K562 (cell line): Measurements from ENCODE around the gene CD164L2. TPM values are rescaled to one million over a fixed set of nuclear protein-coding genes. Genes with fewer than 3 reads are reported as not detected.

Experiments
- ATAC-seq: fragments of 200-7000 bp; cut with Tn5 transposase; 3 replicates; pipeline ENCODE4 v1.9.1; 2020; ENCODE audit warnings: moderate library complexity
- BruUV-seq: library from RNA; stranded (reverse); fragments of 400-500 nt; replicated peaks from 2 replicates; lab custom pipeline; 2021; lab: Mats Ljungman, UMichigan
- CTCF ChIA-PET: fragments of 300-600 bp; formaldehyde crosslinking; extraction: SDS; loops from one replicate; lab custom pipeline; 2021; ENCODE audit warnings: low intra/inter-chr PET ratio; lab: Yijun Ruan, JAX
- POLR2A ChIA-PET: fragments of 300-600, 350-650 bp; sonication (Branson Sonifier 250); formaldehyde crosslinking; extraction: SDS; loops from one replicate; lab custom pipeline; 2021; ENCODE audit warnings: antibody characterized with exemption, inconsistent platforms; lab: Yijun Ruan, JAX
- DNase-seq, 4 experiments: peaks; one replicate each; pipeline versions ENCODE4 v3.0.0 to v3.0.0-alpha.2; 2011 to 2018; ENCODE audit warnings: low spot score in 3 of 4, mixed read lengths in 3 of 4; ENCODE audit errors: extremely low read depth in 1 of 4
- FAIRE-seq: peaks from 2 replicates; lab custom pipeline; 2011; peaks lifted over from hg19 to GRCh38; lab: Jason Lieb, UNC
- H2AFZ ChIP-seq: 2 replicates; pipeline ENCODE4 v1.6.0; 2011; ENCODE audit warnings: low read depth, low read length, control low read depth, inconsistent platforms
- H3K27ac ChIP-seq: fragments of 200-600 bp; 3 replicates; pipeline ENCODE4 v1.8.0; 2011; ENCODE audit warnings: low read depth, mild to moderate bottlenecking, control low read depth, inconsistent platforms, low read length, moderate library complexity, mixed read lengths; ENCODE audit errors: extremely low read depth
- H3K27me3 ChIP-seq, 2 experiments: fragments of 300-600 bp in 1 of 2; 2 replicates in 1 of 2; 3 replicates in 1 of 2; pipeline versions ENCODE4 v1.6.0 to v1.8.0; 2011; ENCODE audit warnings: inconsistent platforms in 2 of 2, low read length in 2 of 2, mild to moderate bottlenecking in 1 of 2, mixed read lengths in 1 of 2, moderate library complexity in 1 of 2; ENCODE audit not compliant: control insufficient read depth in 2 of 2, insufficient read depth in 2 of 2
- H3K36me3 ChIP-seq: fragments of 300-600 bp; 3 replicates; pipeline ENCODE4 v1.8.0; 2011; ENCODE audit warnings: mild to moderate bottlenecking, low read length, inconsistent platforms; ENCODE audit not compliant: control insufficient read depth, insufficient read depth
- H3K4me1 ChIP-seq, 2 experiments: fragments of 200-600 bp in 1 of 2; replicated peaks in 1 of 2; 2 replicates in 1 of 2; 3 replicates in 1 of 2; pipeline versions ENCODE4 v1.5.1 to v1.8.0; 2011; ENCODE audit warnings: inconsistent platforms in 2 of 2, low read length in 2 of 2, mild to moderate bottlenecking in 1 of 2, mixed read lengths in 1 of 2, moderate library complexity in 1 of 2; ENCODE audit not compliant: control insufficient read depth in 2 of 2, insufficient read depth in 2 of 2
- H3K4me2 ChIP-seq: 2 replicates; pipeline ENCODE4 v1.6.1; 2011; ENCODE audit warnings: low read length, control low read depth, inconsistent platforms, mixed read lengths; ENCODE audit not compliant: insufficient read depth
- H3K4me3 ChIP-seq: fragments of 200-600 bp; sonication (generic), shearing (Covaris generic); 2 replicates; pipeline ENCODE4 v1.5.1; 2016; ENCODE audit warnings: control low read depth, inconsistent platforms
- H3K79me2 ChIP-seq: fragments of 200-600 bp; 3 replicates; pipeline ENCODE4 v1.8.0; 2011; ENCODE audit warnings: low read length, inconsistent platforms; ENCODE audit not compliant: control insufficient read depth, insufficient read depth
- H3K9ac ChIP-seq, 2 experiments: 2 replicates each; pipeline versions ENCODE4 v1.6.0 to v1.6.1; 2011; ENCODE audit warnings: low read depth in 2 of 2, low read length in 2 of 2, control low read depth in 1 of 2, inconsistent platforms in 1 of 2, mild to moderate bottlenecking in 1 of 2, mixed read lengths in 1 of 2; ENCODE audit not compliant: insufficient read depth in 1 of 2
- H3K9me1 ChIP-seq: one replicate; pipeline ENCODE4 v1.6.0; 2011; ENCODE audit warnings: inconsistent platforms, mild to moderate bottlenecking, low read length, moderate library complexity; ENCODE audit not compliant: control insufficient read depth, insufficient read depth
- H3K9me3 ChIP-seq: replicated peaks from 2 replicates; pipeline ENCODE4 v1.5.1; 2011; ENCODE audit warnings: low read depth, low read length, inconsistent platforms; ENCODE audit not compliant: control insufficient read depth, insufficient read depth
- H4K20me1 ChIP-seq: replicated peaks from 2 replicates; pipeline ENCODE4 v1.6.1; 2011; ENCODE audit warnings: low read length, inconsistent platforms, mixed read lengths; ENCODE audit not compliant: control insufficient read depth, insufficient read depth
- BRF2 ChIP-seq: IDR thresholded peaks from 3 replicates; pipeline ENCODE4 v1.6.1; 2011; ENCODE audit warnings: borderline replicate concordance, mild to moderate bottlenecking; ENCODE audit not compliant: insufficient read length, insufficient read depth
- CHD1 ChIP-seq: fragments of 200-600 bp; sonication (generic); IDR thresholded peaks from one replicate; pipeline ENCODE4 v1.6.1; 2012; ENCODE audit warnings: mild to moderate bottlenecking, moderate library complexity, low read length, inconsistent platforms
- EP300 ChIP-seq: IDR thresholded peaks from 2 replicates; pipeline ENCODE4 v1.6.1; 2012; ENCODE audit warnings: low read length, improper control_type of control experiment
- FOS ChIP-seq: IDR thresholded peaks from 3 replicates; pipeline ENCODE4 v1.6.1; 2011; ENCODE audit not compliant: insufficient read length; ENCODE audit errors: extremely low read depth
- NR1H2 ChIP-seq: sonication (generic); formaldehyde crosslinking; IDR thresholded peaks from 2 replicates; pipeline ENCODE4 v1.4.0; 2020; ENCODE audit warnings: mild to moderate bottlenecking, missing genetic modification reagents
- NR2C2 ChIP-seq, 2 experiments: fragments of 200-800 bp in 1 of 2; sonication (Bioruptor generic) in 1 of 2; sonication (generic) in 1 of 2; formaldehyde crosslinking in 1 of 2; IDR thresholded peaks; 2 replicates each; pipeline versions ENCODE4 v1.6.1 to v1.8.0; 2016 to 2022; ENCODE audit warnings: mild to moderate bottlenecking in 1 of 2, missing compliant biosample characterization in 1 of 2, missing genetic modification characterization in 1 of 2, missing genetic modification reagents in 1 of 2
- PHF20 ChIP-seq: fragments of 450-650 bp; IDR thresholded peaks from 2 replicates; pipeline ENCODE4 v1.6.1; 2018; ENCODE audit not compliant: partially characterized antibody
- PHF8 ChIP-seq: fragments of 200-600 bp; sonication (generic); IDR thresholded peaks from 2 replicates; pipeline ENCODE4 v1.6.1; 2012; ENCODE audit warnings: mixed run types, mild to moderate bottlenecking, inconsistent platforms, low read length, moderate library complexity, borderline replicate concordance
- PURB ChIP-seq: sonication (generic); formaldehyde crosslinking; IDR thresholded peaks from 2 replicates; pipeline ENCODE4 v1.9.0; 2021; ENCODE audit warnings: low read depth, mild to moderate bottlenecking, missing genetic modification reagents
- RNF2 ChIP-seq: sonication (generic); IDR thresholded peaks from 2 replicates; pipeline ENCODE4 v1.6.1; 2016
- SREBF2 ChIP-seq: sonication (generic); formaldehyde crosslinking; IDR thresholded peaks from 2 replicates; pipeline ENCODE4 v1.4.0; 2020; ENCODE audit warnings: mild to moderate bottlenecking, missing genetic modification reagents
- ZNF12 ChIP-seq: sonication (generic); formaldehyde crosslinking; IDR thresholded peaks from 2 replicates; pipeline ENCODE4 v1.4.0; 2020; ENCODE audit warnings: mild to moderate bottlenecking, missing genetic modification reagents
- ZNF124 ChIP-seq: sonication (generic); formaldehyde crosslinking; IDR thresholded peaks from 2 replicates; pipeline ENCODE4 v1.8.1; 2022; ENCODE audit warnings: missing genetic modification reagents
- ZNF224 ChIP-seq: sonication (generic); formaldehyde crosslinking; IDR thresholded peaks from 2 replicates; pipeline ENCODE4 v1.8.0; 2022; ENCODE audit warnings: mild to moderate bottlenecking, missing genetic modification reagents
- ZNF263 ChIP-seq: sonication (generic); formaldehyde crosslinking; IDR thresholded peaks from 2 replicates; pipeline ENCODE4 v1.8.0; 2022; ENCODE audit warnings: mild to moderate bottlenecking, missing genetic modification reagents, borderline replicate concordance
- ZNF395 ChIP-seq: fragments of 200-800 bp; sonication (Bioruptor generic); IDR thresholded peaks from 2 replicates; pipeline ENCODE4 v1.6.1; 2017; ENCODE audit warnings: missing genetic modification characterization, missing compliant biosample characterization
- ZNF589 ChIP-seq: fragments of 200-800 bp; sonication (Bioruptor generic); IDR thresholded peaks from 2 replicates; pipeline ENCODE4 v1.6.1; 2016; ENCODE audit warnings: low read depth, missing genetic modification characterization, missing compliant biosample characterization
- ZNF75A ChIP-seq: fragments of 450-650 bp; formaldehyde crosslinking; IDR thresholded peaks from 2 replicates; pipeline ENCODE4 v1.4.0; 2020; ENCODE audit warnings: mild to moderate bottlenecking
- ZNF780A ChIP-seq: fragments of 250-450 bp; sonication (Bioruptor Pico); IDR thresholded peaks from 2 replicates; pipeline ENCODE4 v1.5.0; 2021; ENCODE audit warnings: mild to moderate bottlenecking
- WGBS: fragments of 100-300 bp; shearing (Covaris generic); methylation state at CpG from one replicate; pipeline ENCODE4 v1.1.6; 2016; ENCODE audit warnings: low coverage, mixed read lengths; ENCODE audit not compliant: insufficient coverage; ENCODE audit errors: missing lambda C conversion rate; 5-methylcytosine and 5-hydroxymethylcytosine counted together
- in situ Hi-C: fragments of 300-500 bp; cut with MboI; formaldehyde crosslinking; loops from 4 replicates; pipeline ENCODE4 v1.15.0; 2018; ENCODE audit warnings: inconsistent platforms, mixed read lengths
- intact Hi-C: fragments of 100-400 bp; cut with micrococcal nuclease; formaldehyde crosslinking; loops from 2 replicates; pipeline ENCODE4 v1.14.2; 2022
- polyA plus RNA-seq, 8 experiments: library from polyadenylated mRNA; depleted of rRNA in 4 of 8; stranded (reverse) in 5 of 8; unstranded in 3 of 8; fragments of >200 nt; fragmentation: Nextera tagmentation in 2 of 8; fragmentation: Illumina TruSeq in 1 of 8; extraction: Ambion mirVana in 2 of 8; extraction: Trizol in 1 of 8; gene quantifications; 2 replicates each; pipeline versions ENCODE4 v1.2.1 to v1.2.3, GENCODE V29; 2011 to 2014; ENCODE audit warnings: inconsistent platforms in 1 of 8, missing spikeins in 1 of 8
- total RNA-seq, 7 experiments: library from RNA; depleted of rRNA in 6 of 7; stranded (reverse); fragments of >200 nt in 6 of 7; fragmentation: Illumina TruSeq in 2 of 7; extraction: Trizol in 2 of 7; gene quantifications; 2 replicates each; pipeline versions ENCODE4 v1.2.1 to v1.2.3, GENCODE V29; 2011 to 2021; ENCODE audit warnings: low replicate concordance in 1 of 7

The CD164L2 gene
- total and polyA plus RNA-seq, 9 of the 15 experiments (the other 6 are each of a cell fraction or from before 2014, with no cell fraction given) = 0.08 to 0.92 (median 0.38) TPM; not detected in 1

GRCh38 chr1:27367160-27367650 is 15.9 kb downstream of the CD164L2 start:
- Histone ChIP-seq H4K20me1 (no peaks in the 10 kb centered on the region; the same call in 1 of the 2 replicates), H2AFZ (peak overlapping the region; percentile 86), H3K79me2 (no peaks in the 10 kb centered on the region), H3K36me3 (no peaks in the 10 kb centered on the region), H3K9ac (peak overlapping the region; percentile 85 to 91), H3K4me3 (peak overlapping the region; percentile 82), H3K27ac (peak overlapping the region; percentile 78), H3K27me3 (no peaks in the 10 kb centered on the region), H3K9me1 (no peaks in the 10 kb centered on the region), H3K4me1 (peaks cover 20 to 47% of the 10 kb centered on the region in 2 experiments; a peak in 4 of 5 replicates), H3K4me2 (peak overlapping the region; percentile 84), H3K9me3 (no peaks in the 10 kb centered on the region)
- POLR2A ChIA-PET = interaction anchor here (0.6 to 3.3 kb wide), 16 partner anchors 10 to 333 kb away, joined by 3 to 20 read pairs (median 5); partner anchors contain the start of genes CD164L2 and SYTL1
- WGBS = 48% methylated on average over 8 of the region's 8 CpGs
- no TSS peak for BruUV-seq
- in situ Hi-C loops = no loop called here
- ATAC-seq = peak; percentile 3
- intact Hi-C loops = loop anchor here (10.0 kb wide), 1 partner anchor 172 kb away; no protein-coding TSS in a partner anchor
- no peak for DNase-seq
- no peak for FAIRE-seq
- CTCF ChIA-PET = interaction anchor here (0.6 to 1.0 kb wide), 3 partner anchors 15 to 84 kb away, joined by 3 to 5 read pairs (median 4); no protein-coding TSS in a partner anchor
- no peak for TF ChIP-seq CHD1
- TF ChIP-seq ZNF780A (CRISPR knock-in tag) = 0 out of 2 replicates have a peak, but pooled peaks have one; percentile 56
- no peak for TF ChIP-seq EP300
- TF ChIP-seq ZNF12 = peak; percentile 50; the same call in 1 of the 2 replicates
- TF ChIP-seq ZNF124 (CRISPR knock-in tag) = no peak
- TF ChIP-seq ZNF589 = no peak
- TF ChIP-seq PHF20 = peak; percentile 66
- 0 out of 2 replicates have a peak, but pooled peaks have one; percentile 29 for TF ChIP-seq RNF2
- peak; percentile 2; the same call in 1 of the 2 replicates for TF ChIP-seq PHF8
- TF ChIP-seq ZNF395 (CRISPR knock-in tag) = peak; percentile 77
- TF ChIP-seq NR2C2 (CRISPR knock-in tag; IDR thresholded peaks at IDR 0.05) = no peak
- TF ChIP-seq NR2C2 (tag; IDR thresholded peaks at IDR 0.05) = peak; percentile 59; the same call in 1 of the 2 replicates
- no peak for TF ChIP-seq ZNF224 (CRISPR knock-in tag)
- TF ChIP-seq NR1H2 = 0 out of 2 replicates have a peak, but pooled peaks have one; percentile 75
- TF ChIP-seq ZNF263 (CRISPR knock-in tag) = peak; percentile 4; the same call in 1 of the 2 replicates
- TF ChIP-seq FOS = no peak
- no peak for TF ChIP-seq ZNF75A (CRISPR knock-in tag)
- 0 out of 2 replicates have a peak, but pooled peaks have one; percentile 71 for TF ChIP-seq SREBF2
- TF ChIP-seq BRF2 = no peak
- no peak for TF ChIP-seq PURB
